Activated naive CD8-positive, alpha-beta T cell treated with anti-CD3 and anti-CD28 coated beads, Interleukin-2, amount 50 U/mL, for 24 hours (primary cell): Measurements from ENCODE around the gene C2orf80.
A peak's percentile ranks its signal among the peaks of the same experiment; 100 is the strongest.
"Not testable (repeated sequence)": the region's sequence is repeated elsewhere in the genome, so short reads cannot be mapped to it uniquely, and the experiment has no call there.

Source experiments
- ATAC-seq: fragments of 150-1000 bp; cut with Tn5 transposase; one replicate; pipeline ENCODE4 v1.10.0; 2021
- DNase-seq: peaks from one replicate; pipeline ENCODE4 v3.0.0; 2021
- H3K27ac Mint-ChIP-seq: one replicate; pipeline ENCODE4 v1.8.0; 2021; ENCODE audit warnings: mild to moderate bottlenecking, mixed read lengths
- H3K27me3 Mint-ChIP-seq: one replicate; pipeline ENCODE4 v1.8.0; 2021; ENCODE audit warnings: mixed read lengths
- H3K36me3 Mint-ChIP-seq: one replicate; pipeline ENCODE4 v1.8.0; 2021; ENCODE audit warnings: low read depth, mixed read lengths
- H3K4me1 Mint-ChIP-seq: one replicate; pipeline ENCODE4 v1.8.0; 2021; ENCODE audit warnings: mixed read lengths
- H3K4me3 Mint-ChIP-seq: one replicate; pipeline ENCODE4 v1.8.0; 2021; ENCODE audit warnings: mild to moderate bottlenecking, moderate library complexity, mixed read lengths
- H3K9me3 Mint-ChIP-seq: one replicate; pipeline ENCODE4 v1.8.0; 2021; ENCODE audit warnings: mixed read lengths

The C2orf80 gene

DNA sequence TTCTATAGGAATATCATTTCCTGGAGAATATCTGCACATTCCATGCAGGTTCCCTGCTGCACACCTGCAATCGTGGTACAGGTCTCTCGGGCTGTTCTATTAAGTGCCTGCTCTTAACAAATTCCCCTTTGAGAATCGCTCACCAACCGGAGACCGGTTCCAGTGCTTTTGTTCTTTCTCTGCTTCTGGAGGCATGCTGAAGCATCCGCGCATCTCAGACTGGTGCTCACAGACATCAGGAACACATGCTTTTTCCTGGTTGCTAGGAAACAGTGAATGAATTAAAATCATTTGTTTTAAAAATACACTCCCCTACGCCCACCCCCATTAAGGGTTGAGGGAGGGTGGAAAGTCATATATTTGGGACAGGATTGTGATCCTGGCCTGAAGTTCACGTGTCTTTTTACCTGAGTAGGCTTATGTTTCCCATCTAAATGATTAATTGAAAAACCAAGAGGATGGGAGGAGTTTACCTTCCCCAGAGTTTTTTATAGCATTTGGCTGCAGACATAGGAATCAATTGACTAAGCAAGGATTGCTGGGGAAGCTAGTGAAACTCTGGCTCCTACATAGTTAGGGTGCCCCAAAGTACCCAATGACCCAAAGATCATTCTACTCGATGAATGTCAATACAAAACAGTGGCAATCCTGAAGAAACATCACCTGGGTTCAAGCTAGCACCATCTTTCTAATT, at the start of gene C2orf80:
C2orf80 (minus strand) TSS at position 221 of the 694 bp plus-strand sequence. CDS start 3,044 bp downstream, outside the sequence.
- Mint-ChIP-seq H3K4me1 (no peaks in the 10 kb centered on the region), H3K27ac (no peak within 1 kb of the TSS), H3K27me3 (no peaks in the 10 kb centered on the region), H3K4me3 (no peak within 1 kb of the TSS), H3K36me3 (no peaks in the 10 kb centered on the region), H3K9me3 (no peaks in the 10 kb centered on the region)
- DNase-seq (no peak), ATAC-seq (no peak)

- Mint-ChIP-seq H3K27me3 (no peaks in the 10 kb centered on the region), H3K27ac (no peak overlapping the region), H3K36me3 (peaks cover 26% of the 10 kb centered on the region), H3K4me3 (no peak overlapping the region), H3K9me3 (peaks cover 22% of the 10 kb centered on the region), H3K4me1 (no peaks in the 10 kb centered on the region)
- DNase-seq (no peak), ATAC-seq (no peak)
Measured at GRCh38 chr2:208235860-208236259, 46.0 kb upstream of the C2orf80 start.

GRCh38 chr2:208234786-208235185, 45.0 kb upstream of the C2orf80 start:
- Mint-ChIP-seq H3K36me3 (peaks cover 22% of the 10 kb centered on the region), H3K4me1 (no peaks in the 10 kb centered on the region), H3K27me3 (no peaks in the 10 kb centered on the region), H3K9me3 (peaks cover 22% of the 10 kb centered on the region), H3K4me3 (no peak overlapping the region), H3K27ac (no peak overlapping the region)
- DNase-seq (no peak), ATAC-seq (no peak)

DNA sequence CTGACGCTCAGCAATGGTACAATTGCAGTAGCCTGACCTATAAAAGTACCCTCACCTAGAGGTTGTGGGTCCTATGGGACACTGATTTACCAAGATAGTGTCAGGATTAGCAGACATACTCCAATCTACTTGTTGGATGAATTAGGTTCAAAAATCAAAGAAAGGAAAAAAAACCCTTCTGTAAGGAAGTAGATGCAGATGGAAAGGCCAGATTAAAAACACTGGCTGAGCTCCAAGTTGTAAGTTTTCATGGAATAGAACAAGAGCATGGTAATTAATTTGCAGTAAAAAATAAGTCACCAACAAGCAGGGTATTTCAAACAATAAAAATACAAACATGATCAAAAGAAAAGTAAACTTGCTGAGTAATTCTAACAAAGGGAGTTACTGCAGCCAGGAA, 38.6 kb upstream of the C2orf80 start:
- Mint-ChIP-seq H3K4me3 (no peak overlapping the region), H3K4me1 (no peaks in the 10 kb centered on the region), H3K27me3 (no peaks in the 10 kb centered on the region), H3K27ac (no peak overlapping the region), H3K36me3 (no peaks in the 10 kb centered on the region), H3K9me3 (peaks cover 14% of the 10 kb centered on the region)
- ATAC-seq (no peak), DNase-seq (no peak)

GRCh38 chr2:208227581-208228232, 37.9 kb upstream of the C2orf80 start:
- Mint-ChIP-seq H3K27me3 (no peaks in the 10 kb centered on the region), H3K36me3 (no peaks in the 10 kb centered on the region), H3K9me3 (peaks cover 14% of the 10 kb centered on the region), H3K4me3 (no peak overlapping the region), H3K27ac (no peak overlapping the region), H3K4me1 (no peaks in the 10 kb centered on the region)
- ATAC-seq (no peak), DNase-seq (no peak)

GRCh38 chr2:208224802-208225201, 35.0 kb upstream of the C2orf80 start:
- H3K4me3 Mint-ChIP-seq: no peak overlapping the region
- H3K27me3 Mint-ChIP-seq: no peaks in the 10 kb centered on the region
- DNase-seq: no peak
- H3K27ac Mint-ChIP-seq: no peak overlapping the region
- no peaks in the 10 kb centered on the region for H3K4me1 Mint-ChIP-seq
- ATAC-seq: no peak
- H3K9me3 Mint-ChIP-seq: peaks cover 6% of the 10 kb centered on the region
- H3K36me3 Mint-ChIP-seq: no peaks in the 10 kb centered on the region

DNA sequence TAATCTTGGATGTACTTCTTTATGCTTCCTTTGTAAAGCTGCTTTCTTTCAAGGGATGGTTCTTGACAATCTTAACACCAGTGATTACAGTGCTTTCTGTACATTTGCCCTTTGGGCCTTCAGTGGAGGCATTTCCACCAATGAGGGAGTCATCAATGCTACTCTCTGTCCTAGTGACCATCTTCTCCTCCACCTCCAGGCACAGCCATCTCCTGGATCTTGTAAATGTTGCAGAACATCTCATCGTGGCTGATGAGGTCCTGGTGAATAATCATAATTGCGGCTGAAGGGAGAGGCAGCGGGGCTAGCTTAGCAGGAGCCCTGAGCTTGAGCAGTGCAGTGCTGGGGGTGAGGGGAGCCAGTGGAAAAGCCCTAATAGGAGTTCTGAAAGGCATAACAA, 32.5 kb upstream of the C2orf80 start:
- H3K4me3 Mint-ChIP-seq: no peak overlapping the region
- H3K36me3 Mint-ChIP-seq: no peaks in the 10 kb centered on the region
- peaks cover 6% of the 10 kb centered on the region for H3K9me3 Mint-ChIP-seq
- ATAC-seq (peak; percentile 36), DNase-seq (no peak)
- H3K4me1 Mint-ChIP-seq: no peaks in the 10 kb centered on the region
- H3K27ac Mint-ChIP-seq: no peak overlapping the region
- no peaks in the 10 kb centered on the region for H3K27me3 Mint-ChIP-seq

GRCh38 chr2:208221873-208222272, 32.0 kb upstream of the C2orf80 start:
- H3K27ac Mint-ChIP-seq, H3K4me3 Mint-ChIP-seq, H3K9me3 Mint-ChIP-seq, ATAC-seq, DNase-seq, H3K4me1 Mint-ChIP-seq, H3K27me3 Mint-ChIP-seq, H3K36me3 Mint-ChIP-seq: not testable (repeated sequence)

DNA sequence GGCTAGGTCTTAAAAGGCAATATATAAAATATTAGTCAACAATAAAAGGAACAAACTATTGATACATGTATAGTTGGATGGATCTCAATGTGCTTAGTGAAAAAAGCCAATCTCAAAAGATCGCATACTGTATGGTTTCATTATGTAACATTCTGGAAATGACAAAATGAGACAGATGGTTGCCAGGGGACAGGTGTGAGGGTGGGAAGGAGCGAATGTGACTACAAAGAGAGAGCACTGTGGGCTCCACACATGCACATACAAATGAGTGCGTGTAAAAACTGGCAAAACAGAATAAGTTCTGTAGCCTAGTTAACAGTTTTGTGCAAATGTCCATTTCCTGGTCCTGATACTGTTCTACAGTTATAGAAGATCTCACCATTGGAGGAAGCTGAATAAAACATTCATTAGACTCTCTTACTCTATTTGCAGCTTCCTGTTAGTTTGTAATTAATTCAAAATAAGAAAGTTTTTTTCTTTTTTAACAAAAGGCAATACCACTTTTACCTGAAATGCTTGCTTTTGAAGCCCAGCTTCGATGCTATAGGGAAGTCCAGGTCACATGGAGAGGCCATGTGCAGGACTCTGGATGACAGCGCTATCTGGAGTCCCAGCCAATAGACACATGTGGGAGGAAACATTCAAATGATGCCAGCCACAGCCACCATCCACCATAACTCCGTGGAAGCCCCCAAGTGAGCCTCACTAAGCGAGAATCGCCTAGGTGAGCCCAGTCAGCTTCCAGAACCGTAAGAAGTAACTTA, 21.0 kb upstream of the C2orf80 start:
- Mint-ChIP-seq H3K27ac (no peak overlapping the region), H3K4me1 (peaks cover 2% of the 10 kb centered on the region), H3K36me3 (no peaks in the 10 kb centered on the region), H3K9me3 (no peaks in the 10 kb centered on the region), H3K4me3 (no peak overlapping the region), H3K27me3 (no peaks in the 10 kb centered on the region)
- ATAC-seq: no peak
- DNase-seq: no peak

GRCh38 chr2:208208335-208209085, 18.7 kb upstream of the C2orf80 start:
- Mint-ChIP-seq H3K36me3 (no peaks in the 10 kb centered on the region), H3K9me3 (no peaks in the 10 kb centered on the region)
- no peak for ATAC-seq

DNA sequence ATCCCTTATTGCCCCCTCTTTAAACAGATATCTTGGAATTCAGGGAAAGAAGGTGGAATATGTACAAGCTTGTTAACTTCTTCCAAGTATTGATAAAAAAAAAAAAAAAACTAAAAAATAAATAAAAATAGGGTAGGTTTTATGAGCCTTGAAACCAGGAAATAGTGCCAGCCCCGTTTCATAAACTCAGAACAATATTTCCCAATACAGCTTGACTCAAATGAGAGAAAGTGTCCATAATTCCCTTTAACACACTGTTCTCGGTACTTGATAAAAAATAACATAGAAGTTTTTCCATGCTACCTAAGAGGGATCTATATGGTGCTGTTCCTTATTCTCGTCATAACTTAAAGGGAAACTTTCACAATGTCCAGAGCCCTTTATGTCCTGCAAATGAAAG, 17.9 kb upstream of the C2orf80 start:
- Mint-ChIP-seq H3K9me3 (no peaks in the 10 kb centered on the region), H3K4me1 (peaks cover 4% of the 10 kb centered on the region), H3K4me3 (no peak overlapping the region), H3K27ac (no peak overlapping the region), H3K36me3 (no peaks in the 10 kb centered on the region), H3K27me3 (no peaks in the 10 kb centered on the region)
- no peak for ATAC-seq
- DNase-seq: no peak

More at GRCh38 chr2:208208335-208209085, 18.7 kb upstream of the C2orf80 start:
- H3K27ac Mint-ChIP-seq: no peak overlapping the region
- peaks cover 4% of the 10 kb centered on the region for H3K4me1 Mint-ChIP-seq
- DNase-seq: no peak
- H3K27me3 Mint-ChIP-seq: no peaks in the 10 kb centered on the region
- no peak overlapping the region for H3K4me3 Mint-ChIP-seq

GRCh38 chr2:208204166-208204565, 14.3 kb upstream of the C2orf80 start:
- Mint-ChIP-seq H3K4me3 (no peak overlapping the region), H3K9me3 (no peaks in the 10 kb centered on the region), H3K4me1 (peaks cover 4% of the 10 kb centered on the region), H3K27me3 (no peaks in the 10 kb centered on the region), H3K27ac (no peak overlapping the region), H3K36me3 (no peaks in the 10 kb centered on the region)
- DNase-seq (no peak), ATAC-seq (no peak)

DNA sequence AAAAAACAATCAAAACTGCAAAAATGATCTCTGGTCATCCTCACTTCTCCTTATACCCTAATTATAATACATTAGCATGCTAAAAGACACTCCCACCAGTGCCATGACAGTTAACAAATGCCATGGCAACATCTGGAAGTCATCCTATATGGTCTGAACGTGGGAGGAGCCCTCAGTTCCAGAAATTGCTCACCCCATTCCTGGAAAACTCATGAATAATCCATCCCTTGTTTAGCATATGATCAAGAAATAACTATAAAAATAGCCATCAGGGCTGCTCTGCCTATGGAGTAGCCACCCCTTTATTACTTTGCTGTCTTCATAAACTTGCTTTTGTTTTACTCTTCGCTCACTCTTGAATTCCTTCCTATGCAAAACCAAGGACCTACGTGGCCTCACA, 5.7 kb upstream of the C2orf80 start:
- H3K4me1 Mint-ChIP-seq: no peaks in the 10 kb centered on the region
- H3K9me3 Mint-ChIP-seq: no peaks in the 10 kb centered on the region
- ATAC-seq: no peak
- H3K4me3 Mint-ChIP-seq: no peak overlapping the region
- no peaks in the 10 kb centered on the region for H3K27me3 Mint-ChIP-seq
- H3K27ac Mint-ChIP-seq: no peak overlapping the region
- DNase-seq: no peak
- H3K36me3 Mint-ChIP-seq: no peaks in the 10 kb centered on the region

DNA sequence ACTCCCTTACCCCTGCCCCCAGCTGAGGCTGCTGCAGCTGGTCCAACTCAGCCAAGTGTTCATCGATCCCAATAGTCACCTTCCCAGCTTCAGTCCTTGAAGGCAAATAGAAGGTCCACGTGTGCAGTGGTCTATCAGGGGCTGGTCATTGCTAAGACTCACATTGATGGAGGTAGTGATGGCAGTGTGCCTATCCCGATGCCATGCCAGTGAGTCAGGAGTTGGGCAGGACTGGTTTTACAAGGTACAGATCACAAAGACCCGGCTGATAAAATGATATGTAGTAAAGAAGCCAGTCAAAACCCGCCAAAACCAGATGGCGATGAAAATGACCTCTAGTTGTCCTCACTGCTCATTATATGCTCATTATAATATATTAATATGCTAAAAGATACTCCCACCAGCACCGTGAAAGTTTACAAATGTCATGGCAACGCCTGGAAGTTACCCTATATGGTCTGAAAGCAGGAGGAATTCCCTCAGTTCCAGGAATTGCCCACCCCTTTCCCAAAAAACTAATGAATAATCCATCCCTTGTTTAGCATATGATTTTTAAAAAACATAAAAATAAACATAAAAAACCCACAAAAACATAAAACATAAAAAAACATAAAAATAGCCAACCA, 2.9 kb upstream of the C2orf80 start:
- Mint-ChIP-seq H3K27ac (no peak overlapping the region), H3K9me3 (no peaks in the 10 kb centered on the region), H3K27me3 (no peaks in the 10 kb centered on the region), H3K4me3 (no peak overlapping the region), H3K36me3 (no peaks in the 10 kb centered on the region), H3K4me1 (no peaks in the 10 kb centered on the region)
- no peak for DNase-seq
- ATAC-seq: no peak
